GM12801 (cell line): ENCODE results near the gene NFIB.

ENCODE experiments used
- CTCF ChIP-seq: IDR thresholded peaks from one replicate; pipeline ENCODE4 v1.5.1; 2011; ENCODE audit warnings: control low read depth; ENCODE audit not compliant: insufficient read length; ENCODE audit errors: extremely low read depth

NFIB gene

GRCh38 chr9:14348123-14348372, 34.1 kb upstream of the NFIB start:
- TF ChIP-seq CTCF = no peak

GRCh38 chr9:14347406-14348122, 33.6 kb upstream of the NFIB start:
- no peak for TF ChIP-seq CTCF

- TF ChIP-seq CTCF = no peak
These were observed 33.0 kb upstream of the NFIB start for GRCh38 chr9:14346811-14347405.

GRCh38 chr9:14346231-14346791, 32.4 kb upstream of the NFIB start:
- no peak for TF ChIP-seq CTCF

- TF ChIP-seq CTCF = no peak
These were observed 31.7 kb upstream of the NFIB start for GRCh38 chr9:14345354-14346230.

- no peak for TF ChIP-seq CTCF
These were observed 31.0 kb upstream of the NFIB start for GRCh38 chr9:14344941-14345353.

GRCh38 chr9:14344053-14344524, 30.1 kb upstream of the NFIB start:
- no peak for TF ChIP-seq CTCF
